ENCODE results near the gene CAPN14.

- TF ChIP-seq CTCF (IDR thresholded peaks at IDR 0.05; ENCODE audit: poor library complexity) (peak; percentile 68), EZH2phosphoT487 (IDR thresholded peaks at IDR 0.05; ENCODE audit: low read depth, severe bottlenecking, unreplicated experiment) (no peak)
Observed at GRCh38 chr2:31233741-31234682, 16.7 kb upstream of the CAPN14 start, which contains the start of gene EHD3.
